Measurements from ENCODE around the gene DHH. TPM values are rescaled to one million over a fixed set of nuclear protein-coding genes. Genes with fewer than 3 reads are reported as not detected.

The DHH gene
- total and polyA plus RNA-seq, 9 of the 15 experiments (the other 6 are each of a cell fraction or from before 2014, with no cell fraction given): 0.07 to 2.6 (median 0.54) TPM

- TF ChIP-seq MAX (CRISPR knock-in tag; IDR thresholded peaks at IDR 0.05) (peak; percentile 98), SMAD3 (CRISPR knock-in tag; conservative IDR thresholded peaks at IDR 0.05) (no peak), ZKSCAN3 (CRISPR knock-in tag; IDR thresholded peaks at IDR 0.05) (no peak), ZNF395 (CRISPR knock-in tag; IDR thresholded peaks at IDR 0.05) (peak; percentile 91; the same call in 1 of the 2 replicates), SMARCB1 (IDR thresholded peaks at IDR 0.05; ENCODE audit: insufficient read length, low read depth) (no peak), CCAR2 (IDR thresholded peaks at IDR 0.05; ENCODE audit: low read depth, low read length) (no peak), ZNF695 (CRISPR knock-in tag; IDR thresholded peaks at IDR 0.05) (no peak), SIN3B (IDR thresholded peaks at IDR 0.05; ENCODE audit: low read depth) (peak; percentile 36; the same call in 1 of the 2 replicates), RFX5 (IDR thresholded peaks at IDR 0.05; ENCODE audit: low read depth, low read length) (no peak), NR0B1 (IDR thresholded peaks at IDR 0.05; ENCODE audit: partially characterized antibody) (no peak), BCOR (IDR thresholded peaks at IDR 0.05) (peak; percentile 87), ATF1 (CRISPR knock-in tag; IDR thresholded peaks at IDR 0.05) (peak; percentile 82), ATF1 (tag; IDR thresholded peaks at IDR 0.05) (peak; percentile 98), SMAD4 (CRISPR knock-in tag; conservative IDR thresholded peaks at IDR 0.05) (peak; percentile 94), CHCHD3 (CRISPR knock-in tag; IDR thresholded peaks at IDR 0.05) (0 out of 2 replicates have a peak, but pooled peaks have one; percentile 44), ZFP30 (CRISPR knock-in tag; IDR thresholded peaks at IDR 0.05; ENCODE audit: borderline replicate concordance) (no peak), ARID1B (IDR thresholded peaks at IDR 0.05) (peak; percentile 77), MTF1 (CRISPR knock-in tag; IDR thresholded peaks at IDR 0.05; ENCODE audit: borderline replicate concordance) (no peak)
- TF ChIP-seq, protein P1, sequence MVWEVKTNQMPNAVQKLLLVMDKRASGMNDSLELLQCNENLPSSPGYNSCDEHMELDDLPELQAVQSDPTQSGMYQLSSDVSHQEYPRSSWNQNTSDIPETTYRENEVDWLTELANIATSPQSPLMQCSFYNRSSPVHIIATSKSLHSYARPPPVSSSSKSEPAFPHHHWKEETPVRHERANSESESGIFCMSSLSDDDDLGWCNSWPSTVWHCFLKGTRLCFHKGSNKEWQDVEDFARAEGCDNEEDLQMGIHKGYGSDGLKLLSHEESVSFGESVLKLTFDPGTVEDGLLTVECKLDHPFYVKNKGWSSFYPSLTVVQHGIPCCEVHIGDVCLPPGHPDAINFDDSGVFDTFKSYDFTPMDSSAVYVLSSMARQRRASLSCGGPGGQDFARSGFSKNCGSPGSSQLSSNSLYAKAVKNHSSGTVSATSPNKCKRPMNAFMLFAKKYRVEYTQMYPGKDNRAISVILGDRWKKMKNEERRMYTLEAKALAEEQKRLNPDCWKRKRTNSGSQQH (CRISPR knock-in tag; IDR thresholded peaks at IDR 0.05): no peak
- TF ChIP-seq, protein P2, sequence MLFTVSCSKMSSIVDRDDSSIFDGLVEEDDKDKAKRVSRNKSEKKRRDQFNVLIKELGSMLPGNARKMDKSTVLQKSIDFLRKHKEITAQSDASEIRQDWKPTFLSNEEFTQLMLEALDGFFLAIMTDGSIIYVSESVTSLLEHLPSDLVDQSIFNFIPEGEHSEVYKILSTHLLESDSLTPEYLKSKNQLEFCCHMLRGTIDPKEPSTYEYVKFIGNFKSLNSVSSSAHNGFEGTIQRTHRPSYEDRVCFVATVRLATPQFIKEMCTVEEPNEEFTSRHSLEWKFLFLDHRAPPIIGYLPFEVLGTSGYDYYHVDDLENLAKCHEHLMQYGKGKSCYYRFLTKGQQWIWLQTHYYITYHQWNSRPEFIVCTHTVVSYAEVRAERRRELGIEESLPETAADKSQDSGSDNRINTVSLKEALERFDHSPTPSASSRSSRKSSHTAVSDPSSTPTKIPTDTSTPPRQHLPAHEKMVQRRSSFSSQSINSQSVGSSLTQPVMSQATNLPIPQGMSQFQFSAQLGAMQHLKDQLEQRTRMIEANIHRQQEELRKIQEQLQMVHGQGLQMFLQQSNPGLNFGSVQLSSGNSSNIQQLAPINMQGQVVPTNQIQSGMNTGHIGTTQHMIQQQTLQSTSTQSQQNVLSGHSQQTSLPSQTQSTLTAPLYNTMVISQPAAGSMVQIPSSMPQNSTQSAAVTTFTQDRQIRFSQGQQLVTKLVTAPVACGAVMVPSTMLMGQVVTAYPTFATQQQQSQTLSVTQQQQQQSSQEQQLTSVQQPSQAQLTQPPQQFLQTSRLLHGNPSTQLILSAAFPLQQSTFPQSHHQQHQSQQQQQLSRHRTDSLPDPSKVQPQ (CRISPR knock-in tag; IDR thresholded peaks at IDR 0.05; ENCODE audit: borderline replicate concordance): no peak
These were observed 34.1 kb downstream of the DHH start, which contains the start of gene KMT2D (continued) for GRCh38 chr12:49060237-49061156.
